SK-N-MC (cell line): ENCODE data around the gene ZMIZ1.

Experiments
- EZH2 ChIP-seq: fragments of 200-600 bp; sonication (generic); IDR thresholded peaks from one replicate; pipeline ENCODE4 v1.6.1; 2017; ENCODE audit warnings: antibody characterized with exemption
- FOXP2 ChIP-seq: optimal IDR thresholded peaks from 2 replicates; pipeline ENCODE3; 2011; ENCODE audit warnings: mild to moderate bottlenecking, moderate library complexity; ENCODE audit not compliant: insufficient read depth; ENCODE audit errors: extremely low read length, control extremely low read depth
- POLR2AphosphoS5 ChIP-seq: IDR thresholded peaks from 2 replicates; pipeline ENCODE4 v1.6.1; 2012; ENCODE audit warnings: mild to moderate bottlenecking, low read depth, low read length, borderline replicate concordance

DNA sequence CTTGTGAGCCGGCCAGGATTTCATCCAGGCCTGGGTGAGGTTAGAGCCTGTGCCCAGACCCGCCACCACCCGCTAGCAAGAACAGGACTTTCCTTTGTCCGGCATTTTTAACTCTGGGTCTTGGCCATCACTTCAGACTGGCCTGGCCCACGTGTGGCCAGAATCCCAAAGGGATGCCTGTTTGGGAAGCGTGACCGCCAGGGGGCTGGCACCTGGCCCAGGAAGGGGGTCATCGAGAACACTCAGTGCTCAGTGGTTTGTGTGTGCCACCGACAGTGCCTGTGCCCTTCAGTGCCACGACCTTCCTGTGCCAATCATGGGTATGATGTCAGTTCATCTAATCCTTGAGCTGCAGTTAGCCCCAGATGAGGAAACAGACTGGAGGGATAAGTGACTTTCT is 85.0 kb downstream of the ZMIZ1 start:
- TF ChIP-seq EZH2 (no peak), POLR2AphosphoS5 (no peak), FOXP2 (no peak)
